HL-60 (cell line): Measurements from ENCODE around the gene IPO13.
A peak's percentile ranks its signal among the peaks of the same experiment; 100 is the strongest.

ENCODE experiments used
- DNase-seq, 2 experiments: peaks; one replicate each; pipeline ENCODE4 v3.0.0-alpha.2; 2010 to 2020; ENCODE audit warnings: low read depth in 1 of 2, low spot score in 1 of 2
- H3K27ac ChIP-seq: fragments of 250-450 bp; sonication (Bioruptor Pico); replicated peaks from 2 replicates; pipeline ENCODE4 v1.5.1; 2020; ENCODE audit warnings: mild to moderate bottlenecking, moderate library complexity
- H3K27me3 ChIP-seq: fragments of 250-450 bp; sonication (Bioruptor Pico); 2 replicates; pipeline ENCODE4 v1.5.1; 2021; ENCODE audit warnings: mild to moderate bottlenecking, moderate library complexity; ENCODE audit not compliant: insufficient read depth, poor library complexity, severe bottlenecking
- H3K4me3 ChIP-seq: replicated peaks from 2 replicates; pipeline ENCODE4 v1.5.1; 2011; ENCODE audit warnings: mild to moderate bottlenecking, control low read depth, low read length; ENCODE audit not compliant: insufficient read depth
- GABPA ChIP-seq: IDR thresholded peaks from 2 replicates; pipeline ENCODE4 v1.6.1; 2012; ENCODE audit warnings: low read depth
- POLR2AphosphoS5 ChIP-seq: IDR thresholded peaks from 2 replicates; pipeline ENCODE4 v1.6.1; 2012; ENCODE audit warnings: low read depth
- SPI1 ChIP-seq: IDR thresholded peaks from 2 replicates; pipeline ENCODE4 v1.6.1; 2012; ENCODE audit warnings: low read depth, mild to moderate bottlenecking, borderline replicate concordance
- TF ChIP-seq, protein P1 (sequence below): IDR thresholded peaks from 2 replicates; pipeline ENCODE4 v1.6.1; 2012; ENCODE audit warnings: low read depth; ENCODE audit not compliant: insufficient replicate concordance
- TF ChIP-seq, protein P2 (sequence below): IDR thresholded peaks from one replicate; pipeline ENCODE4 v1.5.1; 2011; ENCODE audit warnings: low read length, control low read depth, inconsistent platforms; ENCODE audit not compliant: insufficient read depth

The IPO13 gene

DNA sequence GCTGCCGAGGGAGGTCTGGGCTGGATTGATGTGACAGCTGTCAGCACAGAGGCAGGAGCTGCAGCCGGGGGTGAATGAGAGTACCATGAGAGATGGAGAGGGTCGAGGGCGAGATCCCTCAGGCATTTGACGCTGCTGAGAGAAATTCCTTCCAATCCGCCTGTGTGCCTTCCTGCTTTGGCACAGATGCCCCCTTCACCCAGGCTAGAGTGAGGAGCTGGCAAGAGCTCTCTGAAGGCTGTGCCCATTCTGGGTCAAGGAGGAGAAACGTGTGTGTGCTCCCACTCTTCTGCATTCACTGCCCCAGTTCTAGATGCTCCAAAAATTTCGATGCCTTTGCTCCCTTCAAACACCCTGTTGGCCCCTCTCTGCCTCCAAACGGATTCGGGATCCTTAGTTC lies 8.4 kb upstream of the IPO13 start:
- TF ChIP-seq GABPA (no peak), SPI1 (no peak), POLR2AphosphoS5 (no peak)
- TF ChIP-seq, protein P1, sequence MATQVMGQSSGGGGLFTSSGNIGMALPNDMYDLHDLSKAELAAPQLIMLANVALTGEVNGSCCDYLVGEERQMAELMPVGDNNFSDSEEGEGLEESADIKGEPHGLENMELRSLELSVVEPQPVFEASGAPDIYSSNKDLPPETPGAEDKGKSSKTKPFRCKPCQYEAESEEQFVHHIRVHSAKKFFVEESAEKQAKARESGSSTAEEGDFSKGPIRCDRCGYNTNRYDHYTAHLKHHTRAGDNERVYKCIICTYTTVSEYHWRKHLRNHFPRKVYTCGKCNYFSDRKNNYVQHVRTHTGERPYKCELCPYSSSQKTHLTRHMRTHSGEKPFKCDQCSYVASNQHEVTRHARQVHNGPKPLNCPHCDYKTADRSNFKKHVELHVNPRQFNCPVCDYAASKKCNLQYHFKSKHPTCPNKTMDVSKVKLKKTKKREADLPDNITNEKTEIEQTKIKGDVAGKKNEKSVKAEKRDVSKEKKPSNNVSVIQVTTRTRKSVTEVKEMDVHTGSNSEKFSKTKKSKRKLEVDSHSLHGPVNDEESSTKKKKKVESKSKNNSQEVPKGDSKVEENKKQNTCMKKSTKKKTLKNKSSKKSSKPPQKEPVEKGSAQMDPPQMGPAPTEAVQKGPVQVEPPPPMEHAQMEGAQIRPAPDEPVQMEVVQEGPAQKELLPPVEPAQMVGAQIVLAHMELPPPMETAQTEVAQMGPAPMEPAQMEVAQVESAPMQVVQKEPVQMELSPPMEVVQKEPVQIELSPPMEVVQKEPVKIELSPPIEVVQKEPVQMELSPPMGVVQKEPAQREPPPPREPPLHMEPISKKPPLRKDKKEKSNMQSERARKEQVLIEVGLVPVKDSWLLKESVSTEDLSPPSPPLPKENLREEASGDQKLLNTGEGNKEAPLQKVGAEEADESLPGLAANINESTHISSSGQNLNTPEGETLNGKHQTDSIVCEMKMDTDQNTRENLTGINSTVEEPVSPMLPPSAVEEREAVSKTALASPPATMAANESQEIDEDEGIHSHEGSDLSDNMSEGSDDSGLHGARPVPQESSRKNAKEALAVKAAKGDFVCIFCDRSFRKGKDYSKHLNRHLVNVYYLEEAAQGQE, result no peak
- TF ChIP-seq, protein P2, sequence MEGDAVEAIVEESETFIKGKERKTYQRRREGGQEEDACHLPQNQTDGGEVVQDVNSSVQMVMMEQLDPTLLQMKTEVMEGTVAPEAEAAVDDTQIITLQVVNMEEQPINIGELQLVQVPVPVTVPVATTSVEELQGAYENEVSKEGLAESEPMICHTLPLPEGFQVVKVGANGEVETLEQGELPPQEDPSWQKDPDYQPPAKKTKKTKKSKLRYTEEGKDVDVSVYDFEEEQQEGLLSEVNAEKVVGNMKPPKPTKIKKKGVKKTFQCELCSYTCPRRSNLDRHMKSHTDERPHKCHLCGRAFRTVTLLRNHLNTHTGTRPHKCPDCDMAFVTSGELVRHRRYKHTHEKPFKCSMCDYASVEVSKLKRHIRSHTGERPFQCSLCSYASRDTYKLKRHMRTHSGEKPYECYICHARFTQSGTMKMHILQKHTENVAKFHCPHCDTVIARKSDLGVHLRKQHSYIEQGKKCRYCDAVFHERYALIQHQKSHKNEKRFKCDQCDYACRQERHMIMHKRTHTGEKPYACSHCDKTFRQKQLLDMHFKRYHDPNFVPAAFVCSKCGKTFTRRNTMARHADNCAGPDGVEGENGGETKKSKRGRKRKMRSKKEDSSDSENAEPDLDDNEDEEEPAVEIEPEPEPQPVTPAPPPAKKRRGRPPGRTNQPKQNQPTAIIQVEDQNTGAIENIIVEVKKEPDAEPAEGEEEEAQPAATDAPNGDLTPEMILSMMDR, result no peak
- DNase-seq, result no peak
- no peak overlapping the region for H3K4me3 ChIP-seq
- H3K27ac ChIP-seq, result no peak overlapping the region
- H3K27me3 ChIP-seq, result no peaks in the 10 kb centered on the region

DNA sequence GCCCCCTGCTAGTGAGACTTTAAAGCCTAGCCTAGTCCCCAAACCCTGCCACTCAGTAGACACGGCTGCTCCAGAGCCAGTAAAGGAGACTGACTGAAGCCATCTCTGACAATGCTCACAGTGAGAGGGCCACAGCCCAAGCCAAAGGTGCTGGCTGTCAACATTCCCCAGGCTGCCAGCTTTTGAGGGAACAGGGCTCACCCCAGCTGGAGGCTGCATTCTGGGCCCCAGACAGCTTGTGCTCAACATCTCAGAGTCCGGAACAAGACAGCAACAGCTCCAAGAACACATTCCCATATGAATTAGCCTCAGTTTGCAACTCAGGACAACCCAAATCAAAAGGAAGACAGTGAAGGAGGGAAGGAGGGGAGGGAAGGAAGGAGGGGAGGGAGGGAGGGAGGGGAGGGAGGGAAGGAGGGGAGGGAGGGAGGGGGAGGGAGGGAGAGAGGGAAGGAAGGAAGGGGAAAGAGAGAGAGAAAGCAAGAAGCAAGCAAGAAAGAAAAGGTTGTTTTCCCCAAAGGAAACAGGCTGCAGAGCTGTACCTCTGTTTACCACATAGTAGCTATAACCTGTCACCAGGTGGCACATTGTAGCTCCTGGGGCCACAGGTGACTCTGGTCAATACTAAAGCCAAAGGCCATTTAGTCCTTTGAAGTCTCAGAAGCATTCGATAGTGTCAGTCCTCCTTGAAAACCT lies 7.7 kb upstream of the IPO13 start:
- Histone ChIP-seq H3K27ac (no peak overlapping the region), H3K4me3 (no peak overlapping the region), H3K27me3 (no peaks in the 10 kb centered on the region)
- no peak for TF ChIP-seq SPI1
- TF ChIP-seq, protein P1, result no peak
- TF ChIP-seq, protein P2, result no peak
- no peak for TF ChIP-seq POLR2AphosphoS5
- TF ChIP-seq GABPA, result no peak
- DNase-seq, result no peak

DNA sequence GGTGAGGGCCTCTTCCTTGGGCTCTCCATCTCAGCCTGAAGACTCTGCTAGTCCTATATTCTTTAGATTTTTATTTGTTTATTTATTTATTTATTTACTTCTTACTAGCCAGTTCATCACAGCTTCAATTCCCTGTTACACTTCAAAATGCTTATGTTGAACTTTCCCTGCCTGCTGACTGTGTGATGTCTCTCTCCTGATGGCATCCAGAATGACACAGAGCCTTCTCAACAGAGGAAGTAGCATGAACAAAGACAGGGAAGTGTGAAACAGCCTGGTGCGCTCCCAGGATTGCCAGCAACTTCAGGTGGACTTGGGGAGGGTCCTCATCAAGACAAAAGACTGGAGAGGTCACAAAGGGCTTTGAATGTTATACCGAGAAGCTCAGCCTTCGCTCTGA lies 4.3 kb upstream of the IPO13 start:
- no peak for DNase-seq
- Histone ChIP-seq H3K27me3 (no peaks in the 10 kb centered on the region), H3K27ac (no peak overlapping the region), H3K4me3 (no peak overlapping the region)
- peak; percentile 11; the same call in 1 of the 2 replicates for TF ChIP-seq SPI1
- TF ChIP-seq GABPA, result no peak

DNA sequence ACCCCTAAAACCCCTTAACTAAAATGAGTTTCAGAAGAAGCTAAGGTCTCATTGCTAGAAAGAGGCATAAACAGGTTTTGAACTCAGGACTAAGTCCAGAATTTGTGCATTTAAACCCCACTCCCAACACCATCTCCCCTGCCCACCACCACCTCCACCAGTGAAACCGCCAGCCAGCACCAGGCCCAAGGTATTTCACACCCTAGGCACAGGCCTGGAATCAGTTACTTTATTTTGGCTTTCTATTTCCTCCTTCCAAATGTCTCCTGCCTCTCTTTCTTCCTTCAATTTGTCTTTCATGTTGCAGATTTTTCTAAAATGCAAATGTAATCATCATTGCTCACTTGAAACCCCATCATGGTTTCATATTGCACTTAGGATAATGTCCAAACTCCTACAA lies 1.9 kb upstream of the IPO13 start:
- Histone ChIP-seq H3K27me3 (no peaks in the 10 kb centered on the region), H3K27ac (no peak overlapping the region), H3K4me3 (no peak overlapping the region; the same call in 1 of the 2 replicates)
- TF ChIP-seq GABPA (no peak), POLR2AphosphoS5 (no peak), SPI1 (no peak)
- TF ChIP-seq, protein P1, result no peak
- TF ChIP-seq, protein P2, result no peak
- DNase-seq, result no peak
